WTC11 (cell line): Measurements from ENCODE around the gene DCXR. TPM values are rescaled to one million over a fixed set of nuclear protein-coding genes. Genes with fewer than 3 reads are reported as not detected.

Experiments
- ATAC-seq: fragments of 200-7000 bp; cut with Tn5 transposase; 2 replicates; pipeline ENCODE4 v1.10.0; 2021; ENCODE audit warnings: mild to moderate bottlenecking, moderate library complexity
- CTCF ChIA-PET: fragments of 300-600 bp; sonication (Branson Sonifier 250); formaldehyde crosslinking; loops from one replicate; lab custom pipeline; 2021; ENCODE audit warnings: antibody characterized with exemption; lab: Charles Lee
- POLR2A ChIA-PET: fragments of 350-600 bp; sonication (Branson Sonifier 250); formaldehyde crosslinking; loops from one replicate; lab custom pipeline; 2021; ENCODE audit warnings: antibody characterized with exemption; lab: Charles Lee
- DNase-seq: peaks from one replicate; pipeline ENCODE4 v3.0.0; 2021; ENCODE audit warnings: low spot score
- H3K27ac Mint-ChIP-seq: 2 replicates; pipeline ENCODE4 v1.8.0; 2021; ENCODE audit warnings: mixed read lengths
- H3K27me3 Mint-ChIP-seq: 2 replicates; pipeline ENCODE4 v1.8.0; 2021; ENCODE audit warnings: low read depth, mild to moderate bottlenecking, moderate library complexity, mixed read lengths
- H3K36me3 Mint-ChIP-seq: 2 replicates; pipeline ENCODE4 v1.8.0; 2021; ENCODE audit warnings: mixed read lengths
- H3K4me1 Mint-ChIP-seq: 2 replicates; pipeline ENCODE4 v1.8.0; 2022; ENCODE audit warnings: mixed read lengths
- H3K4me3 Mint-ChIP-seq: 2 replicates; pipeline ENCODE4 v1.8.0; 2021; ENCODE audit warnings: mild to moderate bottlenecking, moderate library complexity, mixed read lengths
- H3K9me3 Mint-ChIP-seq: 2 replicates; pipeline ENCODE4 v1.8.0; 2021; ENCODE audit warnings: mixed read lengths
- CDX4 ChIP-seq: fragments of 250-450 bp; sonication (Bioruptor Pico); IDR thresholded peaks from 2 replicates; pipeline ENCODE4 v1.9.0; 2021; ENCODE audit warnings: moderate library complexity, mild to moderate bottlenecking, inconsistent platforms, borderline replicate concordance
- FOXK1 ChIP-seq: sonication (generic); formaldehyde crosslinking; IDR thresholded peaks from 2 replicates; pipeline ENCODE4 v1.8.0; 2022; ENCODE audit warnings: mild to moderate bottlenecking, moderate library complexity, missing genetic modification reagents
- FOXP4 ChIP-seq: sonication (generic); formaldehyde crosslinking; IDR thresholded peaks from 2 replicates; pipeline ENCODE4 v1.8.0; 2022; ENCODE audit warnings: mild to moderate bottlenecking, missing genetic modification reagents
- GRHL2 ChIP-seq: fragments of 250-450 bp; sonication (Bioruptor Pico); IDR thresholded peaks from 2 replicates; pipeline ENCODE4 v1.8.0; 2022; ENCODE audit warnings: mild to moderate bottlenecking, moderate library complexity; ENCODE audit not compliant: insufficient replicate concordance, severe bottlenecking
- NFATC4 ChIP-seq: fragments of 250-450 bp; sonication (Bioruptor Pico); IDR thresholded peaks from 2 replicates; pipeline ENCODE4 v1.9.0; 2021; ENCODE audit warnings: mild to moderate bottlenecking
- NR2C2 ChIP-seq: sonication (generic); formaldehyde crosslinking; IDR thresholded peaks from 2 replicates; pipeline ENCODE4 v1.8.0; 2022; ENCODE audit warnings: mild to moderate bottlenecking, missing genetic modification reagents
- PREB ChIP-seq: sonication (generic); formaldehyde crosslinking; IDR thresholded peaks from 2 replicates; pipeline ENCODE4 v1.8.1; 2022; ENCODE audit warnings: mild to moderate bottlenecking, missing genetic modification reagents, moderate library complexity, borderline replicate concordance
- PRRX2 ChIP-seq: fragments of 250-450 bp; sonication (Bioruptor Pico); IDR thresholded peaks from 2 replicates; pipeline ENCODE4 v1.8.0; 2021; ENCODE audit warnings: mild to moderate bottlenecking
- USF2 ChIP-seq: sonication (generic); formaldehyde crosslinking; IDR thresholded peaks from 2 replicates; pipeline ENCODE4 v1.8.1; 2023; ENCODE audit warnings: mild to moderate bottlenecking, missing genetic modification reagents, moderate library complexity
- ZBTB43 ChIP-seq: sonication (generic); formaldehyde crosslinking; IDR thresholded peaks from 2 replicates; pipeline ENCODE4 v1.8.1; 2023; ENCODE audit warnings: mild to moderate bottlenecking, missing genetic modification reagents
- ZNF219 ChIP-seq: sonication (generic); formaldehyde crosslinking; IDR thresholded peaks from 2 replicates; pipeline ENCODE4 v1.8.0; 2023; ENCODE audit warnings: missing genetic modification reagents, mild to moderate bottlenecking, borderline replicate concordance
- total RNA-seq: library from RNA; stranded (reverse); gene quantifications from 3 replicates; pipeline ENCODE4 v1.2.3, GENCODE V29; 2021

Gene DCXR
- total RNA-seq, 1 experiment from 2014 or later, result 130 TPM

GRCh38 chr17:82085931-82086764 lies 48.7 kb upstream of the DCXR start (continued):
- TF ChIP-seq PRRX2 (CRISPR knock-in tag) (no peak), NR2C2 (CRISPR knock-in tag) (no peak)

- POLR2A ChIA-PET, result no interaction called here
- CTCF ChIA-PET, result no interaction called here
These were observed 47.7 kb upstream of the DCXR start for GRCh38 chr17:82085031-82085861.

GRCh38 chr17:82084373-82085030 lies 47.0 kb upstream of the DCXR start:
- Mint-ChIP-seq H3K27me3 (no peaks in the 10 kb centered on the region), H3K4me3 (no peak overlapping the region), H3K4me1 (no peaks in the 10 kb centered on the region), H3K36me3 (peaks cover 27% of the 10 kb centered on the region), H3K9me3 (no peaks in the 10 kb centered on the region), H3K27ac (no peak overlapping the region)
- TF ChIP-seq CDX4 (CRISPR knock-in tag) (no peak), ZBTB43 (no peak), ZNF219 (CRISPR knock-in tag) (no peak), PREB (no peak), FOXP4 (no peak), GRHL2 (CRISPR knock-in tag) (no peak), USF2 (CRISPR knock-in tag) (no peak), NFATC4 (CRISPR knock-in tag) (no peak)
- ATAC-seq (no peak), DNase-seq (no peak)
- ChIA-PET POLR2A (no interaction called here), CTCF (no interaction called here)

More at GRCh38 chr17:82085031-82085861, 47.7 kb upstream of the DCXR start:
- no peak for ATAC-seq
- no peaks in the 10 kb centered on the region for H3K27me3 Mint-ChIP-seq
- H3K4me1 Mint-ChIP-seq, result no peaks in the 10 kb centered on the region
- H3K4me3 Mint-ChIP-seq, result no peak overlapping the region
- no peak for TF ChIP-seq FOXK1 (CRISPR knock-in tag)
- no peaks in the 10 kb centered on the region for H3K9me3 Mint-ChIP-seq
- DNase-seq, result no peak
- peaks cover 27% of the 10 kb centered on the region for H3K36me3 Mint-ChIP-seq
- no peak overlapping the region for H3K27ac Mint-ChIP-seq
